ENCODE results near the gene CACNA1F.

CACNA1F gene

DNA sequence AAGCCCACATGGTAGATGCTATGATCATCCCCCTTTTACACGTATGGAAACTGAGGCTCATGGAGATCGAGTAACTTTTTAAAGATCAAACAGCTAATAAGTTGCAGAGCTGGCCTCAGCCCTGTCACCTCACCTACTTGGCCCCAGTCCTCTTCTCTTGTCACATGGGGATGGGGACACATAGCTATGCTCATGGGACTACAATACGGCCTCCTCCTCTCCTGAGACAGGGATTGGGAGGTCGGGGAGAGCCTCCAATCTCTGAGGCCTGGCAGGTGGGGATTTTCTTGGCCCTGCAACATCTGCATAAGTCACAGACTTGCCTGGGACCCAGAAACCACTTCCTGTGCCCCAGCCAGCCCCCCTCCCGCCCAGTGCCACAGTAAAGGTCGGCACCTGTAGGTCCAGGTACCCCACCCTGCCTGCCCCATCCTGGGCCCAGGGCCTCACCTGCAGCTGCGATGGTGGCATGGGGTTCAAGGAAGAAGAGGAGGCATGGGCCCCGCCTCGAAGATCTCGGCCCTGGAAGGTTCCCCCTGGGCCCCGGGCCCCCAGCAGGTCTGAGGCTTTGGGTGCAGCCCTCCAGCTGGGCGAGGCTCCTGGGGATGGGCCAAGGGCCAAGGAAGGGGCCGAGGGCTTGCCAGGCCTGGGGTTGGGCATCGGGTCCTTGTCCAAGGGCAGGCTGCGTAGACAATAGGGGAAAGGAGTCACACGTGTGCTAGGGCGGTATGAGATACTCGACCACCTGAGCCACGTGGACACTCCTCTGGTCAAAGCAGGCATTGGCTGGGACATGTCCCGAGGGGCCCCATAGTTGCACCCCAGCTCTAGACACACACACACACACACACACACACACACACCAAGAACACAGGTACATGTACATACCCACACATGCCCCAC, 25.0 kb upstream of the CACNA1F start:
- Histone ChIP-seq H3K36me3 (ENCODE audit: low read depth) (no peaks in the 10 kb centered on the region), H3K4me1 (ENCODE audit: insufficient read depth, poor library complexity, severe bottlenecking) (no peaks in the 10 kb centered on the region), H3K27me3 (ENCODE audit: insufficient read depth, poor library complexity, severe bottlenecking) (no peaks in the 10 kb centered on the region), H3K27ac (ENCODE audit: poor library complexity, severe bottlenecking) (no peak overlapping the region), H3K4me3 (ENCODE audit: severe bottlenecking) (no peak overlapping the region), H3K9me3 (ENCODE audit: severe bottlenecking) (no peaks in the 10 kb centered on the region)
- ATAC-seq (ENCODE audit: low read depth) (no peak), DNase-seq (ENCODE audit: low spot score) (no peak)
- TF ChIP-seq, protein P1, sequence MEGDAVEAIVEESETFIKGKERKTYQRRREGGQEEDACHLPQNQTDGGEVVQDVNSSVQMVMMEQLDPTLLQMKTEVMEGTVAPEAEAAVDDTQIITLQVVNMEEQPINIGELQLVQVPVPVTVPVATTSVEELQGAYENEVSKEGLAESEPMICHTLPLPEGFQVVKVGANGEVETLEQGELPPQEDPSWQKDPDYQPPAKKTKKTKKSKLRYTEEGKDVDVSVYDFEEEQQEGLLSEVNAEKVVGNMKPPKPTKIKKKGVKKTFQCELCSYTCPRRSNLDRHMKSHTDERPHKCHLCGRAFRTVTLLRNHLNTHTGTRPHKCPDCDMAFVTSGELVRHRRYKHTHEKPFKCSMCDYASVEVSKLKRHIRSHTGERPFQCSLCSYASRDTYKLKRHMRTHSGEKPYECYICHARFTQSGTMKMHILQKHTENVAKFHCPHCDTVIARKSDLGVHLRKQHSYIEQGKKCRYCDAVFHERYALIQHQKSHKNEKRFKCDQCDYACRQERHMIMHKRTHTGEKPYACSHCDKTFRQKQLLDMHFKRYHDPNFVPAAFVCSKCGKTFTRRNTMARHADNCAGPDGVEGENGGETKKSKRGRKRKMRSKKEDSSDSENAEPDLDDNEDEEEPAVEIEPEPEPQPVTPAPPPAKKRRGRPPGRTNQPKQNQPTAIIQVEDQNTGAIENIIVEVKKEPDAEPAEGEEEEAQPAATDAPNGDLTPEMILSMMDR (IDR thresholded peaks at IDR 0.05; ENCODE audit: poor library complexity, severe bottlenecking), result no peak

DNA sequence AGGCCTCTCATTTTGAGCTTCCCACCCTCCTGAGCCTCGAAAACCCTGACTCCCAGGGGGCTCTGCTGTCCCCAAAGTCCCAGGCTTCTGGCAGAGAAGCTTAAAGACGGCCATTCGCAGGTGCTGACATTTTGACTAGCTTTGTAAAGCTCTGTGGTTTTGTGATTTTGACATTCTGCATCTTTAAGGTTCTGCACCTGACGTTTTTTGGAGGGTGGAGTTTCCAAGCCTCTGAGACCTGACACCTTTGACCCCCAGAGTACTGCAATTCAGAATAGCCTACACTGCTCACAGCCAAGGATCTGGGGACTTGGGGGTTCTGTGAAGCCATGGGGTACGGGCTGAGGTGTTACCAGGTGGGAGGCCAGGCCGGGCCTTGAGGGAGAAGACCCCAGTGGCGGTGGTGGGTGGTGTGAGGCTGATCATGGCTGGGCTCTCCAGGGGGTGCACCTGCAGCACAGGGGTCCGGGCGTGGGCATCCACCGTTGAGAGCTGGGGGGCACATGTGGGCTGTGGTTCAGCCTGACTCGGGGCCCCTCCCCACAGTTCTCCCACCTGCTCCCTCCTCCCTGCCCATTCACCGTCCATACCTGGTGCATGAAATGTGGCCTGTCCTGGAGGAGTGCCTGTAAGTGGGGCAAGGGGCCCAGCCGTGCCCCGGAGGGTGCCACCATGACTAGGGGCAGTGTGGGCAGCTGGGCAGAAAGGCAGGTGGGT, 24.1 kb upstream of the CACNA1F start:
- Histone ChIP-seq H3K4me1 (ENCODE audit: insufficient read depth, poor library complexity, severe bottlenecking) (no peaks in the 10 kb centered on the region), H3K4me3 (ENCODE audit: severe bottlenecking) (no peak overlapping the region), H3K9me3 (ENCODE audit: severe bottlenecking) (no peaks in the 10 kb centered on the region), H3K27me3 (ENCODE audit: insufficient read depth, poor library complexity, severe bottlenecking) (no peaks in the 10 kb centered on the region), H3K27ac (ENCODE audit: poor library complexity, severe bottlenecking) (no peak overlapping the region), H3K36me3 (ENCODE audit: low read depth) (no peaks in the 10 kb centered on the region)
- DNase-seq (ENCODE audit: low spot score) (no peak), ATAC-seq (ENCODE audit: low read depth) (no peak)
- TF ChIP-seq, protein P1 (IDR thresholded peaks at IDR 0.05; ENCODE audit: poor library complexity, severe bottlenecking), result no peak

DNA sequence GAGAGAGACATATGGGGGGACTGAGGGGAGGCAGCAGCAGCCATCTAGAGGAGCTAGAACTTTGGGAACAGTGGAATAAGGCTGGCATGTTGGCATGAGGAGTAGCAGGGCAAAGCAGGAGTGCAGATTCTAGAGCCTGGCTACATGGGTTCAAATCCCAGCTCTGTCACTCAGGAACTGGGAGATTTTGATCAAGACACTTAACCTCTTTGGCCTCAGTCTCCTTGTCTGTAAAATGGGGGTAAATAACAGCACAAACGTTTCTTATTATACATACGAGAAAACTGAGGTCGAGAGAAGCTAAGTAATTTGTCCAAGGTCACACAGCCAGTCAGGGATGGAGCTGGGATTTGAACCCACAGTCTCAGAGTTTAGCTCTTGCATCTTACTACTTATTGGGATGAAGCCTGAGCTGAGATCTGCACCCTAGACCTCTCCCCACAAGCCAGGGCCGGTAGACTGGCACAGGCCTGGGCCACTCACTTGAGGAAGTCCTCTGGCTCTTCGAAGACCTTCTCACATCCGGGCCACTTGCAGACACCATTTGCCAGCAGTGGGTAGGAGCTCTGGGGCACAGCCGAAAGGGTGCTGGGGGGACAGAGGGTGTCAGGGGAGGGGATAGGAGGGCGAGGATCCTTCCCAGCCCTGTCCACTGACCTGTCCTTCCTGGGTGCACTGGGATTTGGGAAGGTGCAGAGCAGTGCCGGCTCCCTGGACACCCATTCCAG, 23.3 kb upstream of the CACNA1F start:
- Histone ChIP-seq H3K27ac (ENCODE audit: poor library complexity, severe bottlenecking) (no peak overlapping the region), H3K4me3 (ENCODE audit: severe bottlenecking) (no peak overlapping the region), H3K4me1 (ENCODE audit: insufficient read depth, poor library complexity, severe bottlenecking) (no peaks in the 10 kb centered on the region), H3K9me3 (ENCODE audit: severe bottlenecking) (no peaks in the 10 kb centered on the region), H3K27me3 (ENCODE audit: insufficient read depth, poor library complexity, severe bottlenecking) (no peaks in the 10 kb centered on the region), H3K36me3 (ENCODE audit: low read depth) (no peaks in the 10 kb centered on the region)
- no peak for DNase-seq (ENCODE audit: low spot score)
- no peak for ATAC-seq (ENCODE audit: low read depth)
- TF ChIP-seq, protein P1 (IDR thresholded peaks at IDR 0.05; ENCODE audit: poor library complexity, severe bottlenecking), result no peak

- Histone ChIP-seq H3K4me1 (ENCODE audit: insufficient read depth, poor library complexity, severe bottlenecking) (no peaks in the 10 kb centered on the region), H3K36me3 (ENCODE audit: low read depth) (no peaks in the 10 kb centered on the region), H3K4me3 (ENCODE audit: severe bottlenecking) (no peak overlapping the region), H3K27ac (ENCODE audit: poor library complexity, severe bottlenecking) (no peak overlapping the region), H3K27me3 (ENCODE audit: insufficient read depth, poor library complexity, severe bottlenecking) (no peaks in the 10 kb centered on the region), H3K9me3 (ENCODE audit: severe bottlenecking) (no peaks in the 10 kb centered on the region)
- no peak for DNase-seq (ENCODE audit: low spot score)
- TF ChIP-seq, protein P1 (IDR thresholded peaks at IDR 0.05; ENCODE audit: poor library complexity, severe bottlenecking), result no peak
- ATAC-seq (ENCODE audit: low read depth), result no peak
Measured at GRCh38 chrX:49254639-49255038, 21.5 kb upstream of the CACNA1F start.
